Retinal pigment epithelial cell (primary cell): ENCODE measurements around the gene THYN1.

Experiments
- DNase-seq: peaks from one replicate; pipeline ENCODE4 v3.0.0-alpha.2; 2010; ENCODE audit warnings: low read depth
- H3K4me3 ChIP-seq: 2 replicates; pipeline ENCODE4 v1.5.1; 2011; ENCODE audit warnings: mild to moderate bottlenecking, low read length, control low read depth, moderate library complexity
- CTCF ChIP-seq: conservative IDR thresholded peaks from 2 replicates; pipeline ENCODE4 v1.5.1; 2011; ENCODE audit warnings: low read depth, low read length, control low read depth, inconsistent platforms

The THYN1 gene

GRCh38 chr11:134246678-134247077, 6.5 kb downstream of the THYN1 start:
- no peak overlapping the region for H3K4me3 ChIP-seq
- TF ChIP-seq CTCF: no peak
- no peak for DNase-seq

GRCh38 chr11:134246100-134246499, 7.1 kb downstream of the THYN1 start:
- no peak overlapping the region for H3K4me3 ChIP-seq
- no peak for TF ChIP-seq CTCF
- DNase-seq: no peak

GRCh38 chr11:134245434-134245833, 7.7 kb downstream of the THYN1 start:
- no peak overlapping the region for H3K4me3 ChIP-seq
- TF ChIP-seq CTCF: no peak
- no peak for DNase-seq

- peak; percentile 60 for TF ChIP-seq CTCF
- no peak overlapping the region for H3K4me3 ChIP-seq
- no peak for DNase-seq
Measured at GRCh38 chr11:134244593-134244992, 8.6 kb downstream of the THYN1 start.

GRCh38 chr11:134243913-134244312, 9.2 kb downstream of the THYN1 start:
- DNase-seq: no peak
- H3K4me3 ChIP-seq: no peak overlapping the region
- no peak for TF ChIP-seq CTCF

- TF ChIP-seq CTCF: no peak
- H3K4me3 ChIP-seq: no peak overlapping the region
- no peak for DNase-seq
Measured at GRCh38 chr11:134242376-134242775, 10.8 kb downstream of the THYN1 start.

GRCh38 chr11:134240592-134240991, 12.6 kb downstream of the THYN1 start:
- no peak for TF ChIP-seq CTCF
- no peak for DNase-seq
- no peak overlapping the region for H3K4me3 ChIP-seq
